GM21619 (cell line): Measurements from ENCODE around the gene NDUFV1.
A peak's percentile ranks its signal among the peaks of the same experiment; 100 is the strongest.
"Not testable (repeated sequence)": the region's sequence is repeated elsewhere in the genome, so short reads cannot be mapped to it uniquely, and the experiment has no call there.

Experiments used
- ATAC-seq: cut with Tn5 transposase; IDR thresholded peaks from one replicate; pipeline ENCODE4 v1.9.1; 2021; ENCODE audit not compliant: unreplicated experiment

The NDUFV1 gene

GRCh38 chr11:67585911-67586310, 20.8 kb upstream of the NDUFV1 start:
- no peak for ATAC-seq

- ATAC-seq, result no peak
Observed at GRCh38 chr11:67586568-67587250, 20.0 kb upstream of the NDUFV1 start.

GRCh38 chr11:67588136-67588503, 18.6 kb upstream of the NDUFV1 start:
- peak; percentile 26 for ATAC-seq

GRCh38 chr11:67588899-67589415, 17.8 kb upstream of the NDUFV1 start:
- ATAC-seq, result not testable (repeated sequence)

- no peak for ATAC-seq
Observed at GRCh38 chr11:67592880-67593564, 13.7 kb upstream of the NDUFV1 start.

DNA sequence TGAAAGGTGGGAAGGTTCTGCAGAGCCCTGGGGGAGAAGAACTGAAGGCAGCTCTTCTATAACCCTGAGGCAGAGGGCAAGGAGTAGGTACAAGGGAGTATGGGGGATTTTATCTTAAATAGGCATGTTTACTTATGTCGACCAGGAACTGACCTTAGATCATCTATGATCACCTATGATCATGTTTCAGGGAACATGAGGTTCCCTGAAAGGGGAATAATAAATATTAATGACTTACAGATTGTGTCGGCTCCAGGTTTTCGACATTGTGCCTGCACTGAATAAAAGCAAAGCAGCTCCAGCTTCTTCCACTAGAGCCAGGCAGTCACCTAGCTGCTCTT, 13.2 kb upstream of the NDUFV1 start:
- ATAC-seq, result no peak

DNA sequence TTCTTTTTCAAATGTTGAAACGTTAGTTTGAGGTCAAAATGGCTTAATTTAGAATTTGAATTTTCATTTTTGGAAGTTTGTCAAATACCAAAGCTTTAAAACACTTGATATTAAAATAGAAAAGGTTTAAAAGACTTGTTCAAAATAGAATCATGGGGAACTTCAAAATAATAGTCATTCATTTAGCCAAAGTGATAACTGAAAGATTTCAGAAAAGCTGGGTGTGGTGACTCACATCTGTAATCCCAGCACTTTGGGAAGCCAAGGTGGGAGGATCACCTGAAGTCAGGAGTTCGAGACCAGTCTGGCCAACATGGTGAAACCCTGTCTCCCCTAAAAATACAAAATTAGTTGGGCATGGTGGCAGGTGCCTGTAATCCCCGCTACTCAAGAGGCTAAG, 12.3 kb upstream of the NDUFV1 start:
- no peak for ATAC-seq

- no peak for ATAC-seq
Observed at GRCh38 chr11:67596753-67597300, 9.9 kb upstream of the NDUFV1 start.

DNA sequence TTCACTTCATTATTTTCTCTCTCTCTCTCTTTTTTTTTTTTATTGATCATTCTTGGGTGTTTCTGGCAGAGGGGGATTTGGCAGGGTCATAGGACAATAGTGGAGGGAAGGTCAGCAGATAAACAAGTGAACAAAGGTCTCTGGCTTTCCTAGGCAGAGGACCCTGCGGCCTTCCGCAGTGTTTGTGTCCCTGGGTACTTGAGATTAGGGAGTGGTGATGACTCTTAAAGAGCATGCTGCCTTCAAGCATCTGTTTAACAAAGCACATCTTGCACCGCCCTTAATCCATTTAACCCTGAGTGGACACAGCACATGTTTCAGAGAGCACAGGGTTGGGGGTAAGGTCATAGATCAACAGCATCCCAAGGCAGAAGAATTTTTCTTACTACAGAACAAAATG, 9.3 kb upstream of the NDUFV1 start:
- not testable (repeated sequence) for ATAC-seq

- not testable (repeated sequence) for ATAC-seq
Observed at GRCh38 chr11:67597963-67598362, 8.8 kb upstream of the NDUFV1 start.

DNA sequence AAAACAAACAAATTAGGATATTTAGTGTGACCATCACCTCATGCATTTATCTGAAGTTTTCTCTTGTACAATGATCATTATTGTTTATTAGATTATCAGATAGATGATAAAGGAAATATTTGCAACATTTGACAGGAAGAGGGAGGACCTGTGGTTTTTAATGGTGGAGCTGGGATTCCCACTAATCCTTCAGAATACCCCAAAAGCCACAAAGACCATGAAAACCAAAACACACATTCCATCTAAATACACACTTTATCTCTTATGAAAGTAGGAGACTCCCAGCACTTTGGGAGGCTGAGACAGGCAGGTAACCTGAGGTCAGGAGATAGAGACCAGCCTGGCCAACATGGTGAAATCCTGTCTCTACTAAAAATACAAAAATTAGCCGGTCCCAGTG, 7.6 kb upstream of the NDUFV1 start:
- ATAC-seq, result no peak

GRCh38 chr11:67600324-67601029, 6.3 kb upstream of the NDUFV1 start:
- peak; percentile 82 for ATAC-seq

DNA sequence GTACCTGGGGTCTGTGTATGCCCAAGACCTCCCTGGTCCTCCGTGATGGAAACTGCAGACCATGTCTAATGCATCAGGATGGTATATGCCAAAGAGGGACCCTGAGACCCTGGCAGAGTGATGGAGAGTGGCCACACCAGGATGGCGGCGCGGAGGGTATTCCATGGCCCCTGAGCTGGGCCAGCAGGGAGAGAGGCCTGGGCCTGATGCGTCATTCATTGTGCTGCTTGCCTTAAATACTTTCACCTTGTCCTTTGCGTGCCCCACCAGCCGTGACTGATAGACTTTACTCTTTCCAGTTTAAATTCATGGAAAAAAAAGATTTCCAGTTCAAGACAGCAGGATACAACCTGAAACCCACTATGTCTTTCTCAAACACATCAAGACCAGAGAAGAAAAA, 5.6 kb upstream of the NDUFV1 start:
- ATAC-seq, result no peak

DNA sequence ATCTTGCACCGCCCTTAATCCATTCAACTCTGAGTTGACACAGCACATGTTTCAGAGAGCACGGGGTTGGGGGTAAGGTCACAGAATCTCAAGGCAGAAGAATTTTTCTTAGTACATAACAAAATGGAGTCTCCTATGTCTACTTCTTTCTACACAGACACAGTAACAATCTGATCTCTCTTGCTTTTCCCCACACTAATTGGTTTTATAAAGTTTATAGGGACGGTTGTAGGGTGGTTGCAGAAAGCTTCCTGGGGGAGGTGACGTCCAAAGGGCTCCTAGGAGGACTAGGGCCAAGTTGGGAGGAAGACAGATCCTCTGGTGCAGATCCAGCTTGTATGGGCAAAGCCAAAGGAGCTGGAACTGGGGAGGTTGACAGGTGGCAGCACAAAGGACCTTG, 2.6 kb upstream of the NDUFV1 start:
- not testable (repeated sequence) for ATAC-seq

DNA sequence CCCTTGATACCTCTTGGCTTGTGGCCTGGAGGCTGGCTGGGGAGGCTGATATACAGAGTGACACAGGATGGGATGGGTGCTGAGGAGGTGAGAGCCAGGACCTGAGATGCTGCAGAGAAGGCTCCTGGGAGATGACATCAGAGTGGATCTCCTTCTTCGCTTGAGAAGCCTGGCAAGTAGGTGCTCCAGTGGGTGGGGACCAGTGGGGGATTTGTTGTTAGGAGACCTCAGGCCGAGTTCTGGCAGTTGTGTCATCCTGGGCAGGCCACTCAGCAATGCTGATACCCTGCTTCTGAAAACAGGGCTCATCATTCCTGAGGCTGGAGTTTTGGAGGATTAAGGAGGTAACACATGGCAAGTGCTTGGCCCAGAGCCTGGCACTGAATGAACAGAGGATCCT, 1.9 kb upstream of the NDUFV1 start:
- no peak for ATAC-seq

DNA sequence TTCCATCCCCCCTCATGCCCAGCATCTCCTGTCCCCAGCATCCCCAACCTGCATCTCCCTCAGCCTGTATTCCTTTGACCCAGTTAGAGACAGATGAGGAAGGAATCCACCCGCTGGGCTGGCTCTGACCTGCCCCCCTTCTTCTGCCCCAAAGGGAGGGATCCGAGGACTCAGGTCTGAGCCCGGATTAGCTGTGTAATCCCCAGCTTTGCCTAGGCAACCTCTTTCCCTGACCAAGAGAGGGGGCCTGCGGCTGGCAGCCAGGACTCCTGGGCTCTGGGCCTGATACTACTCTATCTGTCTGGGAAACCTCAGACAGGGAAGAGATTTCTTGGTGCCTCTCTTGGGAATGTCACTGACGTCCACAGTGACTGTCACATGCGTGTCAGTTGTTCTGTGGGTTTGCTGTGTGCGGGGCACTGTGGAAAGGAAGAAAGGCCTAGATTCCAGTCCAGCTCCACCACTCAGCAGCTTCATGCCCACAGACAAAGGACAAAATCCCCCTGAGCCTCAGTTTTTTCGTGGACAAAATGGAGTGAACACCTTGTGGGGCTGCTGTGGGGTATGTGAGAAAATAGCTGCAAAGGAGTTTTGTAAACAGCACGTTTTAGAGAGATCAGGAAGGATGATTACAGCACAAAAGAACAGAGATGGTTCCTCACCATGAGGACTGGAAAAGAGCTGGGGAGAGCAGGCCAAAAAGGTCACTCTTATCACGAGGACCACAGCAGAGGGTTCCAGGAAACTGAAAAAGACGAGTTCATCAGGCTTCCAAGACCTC, 1.3 kb upstream of the NDUFV1 start:
- no peak for ATAC-seq

DNA sequence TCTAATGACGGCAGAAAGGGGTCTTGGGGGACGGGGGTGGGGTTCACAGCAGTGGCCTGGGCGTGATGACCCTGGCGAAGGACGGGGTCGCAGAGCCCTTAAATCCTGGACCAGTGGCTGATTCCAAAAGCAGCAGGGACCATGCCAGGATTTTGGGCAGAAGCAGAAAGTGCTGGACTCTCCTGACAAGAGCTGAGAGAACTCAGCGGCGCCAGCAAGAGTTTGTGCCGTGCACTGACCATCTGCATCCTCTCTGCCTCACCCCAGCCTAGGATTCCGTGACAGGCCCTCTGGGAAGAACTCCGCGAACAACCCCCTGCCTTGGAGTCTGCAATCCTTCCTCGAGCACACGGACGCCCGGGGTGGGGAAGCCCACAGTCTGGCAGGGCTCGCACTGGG, 644 bp upstream of the NDUFV1 start:
- ATAC-seq, result no peak

DNA sequence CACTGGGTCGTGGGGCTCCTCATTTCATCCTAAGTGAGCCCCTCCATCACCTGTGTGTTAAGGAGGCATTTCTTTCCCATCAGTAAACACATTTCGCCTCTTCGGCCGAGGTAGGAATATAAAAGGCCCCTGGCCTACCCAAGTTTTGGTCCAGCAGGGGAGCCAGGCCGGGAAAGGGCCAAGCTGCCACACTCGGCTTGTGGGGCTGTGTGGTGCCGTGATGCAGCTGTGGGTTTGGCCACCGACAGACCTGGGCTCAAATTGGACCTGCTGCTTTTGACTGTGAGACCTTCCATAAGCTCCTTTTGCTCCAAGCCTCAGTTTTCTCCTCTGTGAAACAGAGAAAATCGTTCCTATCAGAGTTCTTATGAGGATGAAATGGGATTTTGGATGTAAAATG, 771 bp downstream of the NDUFV1 start:
- no peak for ATAC-seq

GRCh38 chr11:67608486-67608885, 1.8 kb downstream of the NDUFV1 start:
- no peak for ATAC-seq

DNA sequence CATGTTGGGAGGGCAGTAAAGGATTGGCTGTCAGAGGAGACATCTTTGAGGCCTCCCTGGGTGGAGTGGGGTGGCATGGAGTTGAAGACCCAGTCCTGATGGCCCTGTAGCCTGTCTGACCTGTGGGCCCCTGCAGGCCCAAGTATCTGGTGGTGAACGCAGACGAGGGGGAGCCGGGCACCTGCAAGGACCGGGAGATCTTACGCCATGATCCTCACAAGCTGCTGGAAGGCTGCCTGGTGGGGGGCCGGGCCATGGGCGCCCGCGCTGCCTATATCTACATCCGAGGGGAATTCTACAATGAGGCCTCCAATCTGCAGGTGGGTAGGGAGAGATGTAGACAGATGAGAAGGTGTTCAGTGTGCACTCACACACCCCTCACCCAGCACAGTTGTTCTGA, 2.6 kb downstream of the NDUFV1 start:
- no peak for ATAC-seq

- no peak for ATAC-seq
Observed at GRCh38 chr11:67610302-67610868, 3.6 kb downstream of the NDUFV1 start.
